ENCODE results near the gene SLC25A36. TPM values are rescaled to one million over a fixed set of nuclear protein-coding genes. Genes with fewer than 3 reads are reported as not detected.
A peak's percentile ranks its signal among the peaks of the same experiment; 100 is the strongest.
"Not testable (repeated sequence)": the region's sequence is repeated elsewhere in the genome, so short reads cannot be mapped to it uniquely, and the experiment has no call there.

Gene SLC25A36
- total RNA-seq, 1 experiment from 2014 or later = 86.8 TPM

- in situ Hi-C loops (cut with HindIII; ENCODE audit: low sequenced_read_pairs) = no loop called here
- no peak for DNase-seq (ENCODE audit: low spot score)
Observed at GRCh38 chr3:140927279-140928069, 14.2 kb upstream of the SLC25A36 start.

GRCh38 chr3:140929446-140929845, 12.2 kb upstream of the SLC25A36 start:
- no peak for DNase-seq (ENCODE audit: low spot score)
- in situ Hi-C loops (cut with HindIII; ENCODE audit: low sequenced_read_pairs) = no loop called here

- no peak for DNase-seq (ENCODE audit: low spot score)
Observed at GRCh38 chr3:140931016-140931454, 10.6 kb upstream of the SLC25A36 start.

GRCh38 chr3:140931801-140932200, 9.8 kb upstream of the SLC25A36 start:
- in situ Hi-C loops (cut with HindIII; ENCODE audit: low sequenced_read_pairs) = no loop called here
- DNase-seq (ENCODE audit: low spot score) = no peak

More at GRCh38 chr3:140931016-140931454, 10.6 kb upstream of the SLC25A36 start:
- in situ Hi-C loops (cut with HindIII; ENCODE audit: low sequenced_read_pairs) = no loop called here

GRCh38 chr3:140933109-140933508, 8.5 kb upstream of the SLC25A36 start:
- in situ Hi-C loops (cut with HindIII; ENCODE audit: low sequenced_read_pairs) = no loop called here

GRCh38 chr3:140933552-140933951, 8.1 kb upstream of the SLC25A36 start:
- DNase-seq (ENCODE audit: low spot score) = no peak
- in situ Hi-C loops (cut with HindIII; ENCODE audit: low sequenced_read_pairs) = no loop called here

More at GRCh38 chr3:140933109-140933508, 8.5 kb upstream of the SLC25A36 start:
- DNase-seq (ENCODE audit: low spot score) = no peak

- in situ Hi-C loops (cut with HindIII; ENCODE audit: low sequenced_read_pairs); DNase-seq (ENCODE audit: low spot score): not testable (repeated sequence)
Observed at GRCh38 chr3:140939305-140939704, 2.3 kb upstream of the SLC25A36 start.

GRCh38 chr3:140941090-140941433, 574 bp upstream of the SLC25A36 start:
- DNase-seq (ENCODE audit: low spot score) = no peak
- in situ Hi-C loops (cut with HindIII; ENCODE audit: low sequenced_read_pairs) = no loop called here

- DNase-seq (ENCODE audit: low spot score) = peak; percentile 59
- in situ Hi-C loops (cut with HindIII; ENCODE audit: low sequenced_read_pairs) = no loop called here
Observed at GRCh38 chr3:140942221-140943104, 827 bp downstream of the SLC25A36 start.

GRCh38 chr3:140943781-140944552, 2.3 kb downstream of the SLC25A36 start:
- no peak for DNase-seq (ENCODE audit: low spot score)
- in situ Hi-C loops (cut with HindIII; ENCODE audit: low sequenced_read_pairs) = no loop called here

- no peak for DNase-seq (ENCODE audit: low spot score)
- in situ Hi-C loops (cut with HindIII; ENCODE audit: low sequenced_read_pairs) = no loop called here
Observed at GRCh38 chr3:140948460-140949249, 7.0 kb downstream of the SLC25A36 start.

- in situ Hi-C loops (cut with HindIII; ENCODE audit: low sequenced_read_pairs) = no loop called here
- no peak for DNase-seq (ENCODE audit: low spot score)
Observed at GRCh38 chr3:140950144-140950543, 8.5 kb downstream of the SLC25A36 start.

GRCh38 chr3:140950863-140951262, 9.2 kb downstream of the SLC25A36 start:
- in situ Hi-C loops (cut with HindIII; ENCODE audit: low sequenced_read_pairs) = no loop called here
- DNase-seq (ENCODE audit: low spot score) = no peak

- DNase-seq (ENCODE audit: low spot score); in situ Hi-C loops (cut with HindIII; ENCODE audit: low sequenced_read_pairs): not testable (repeated sequence)
Observed at GRCh38 chr3:140951750-140952149, 10.1 kb downstream of the SLC25A36 start.

GRCh38 chr3:140953028-140953960, 11.7 kb downstream of the SLC25A36 start:
- DNase-seq (ENCODE audit: low spot score) = no peak
- in situ Hi-C loops (cut with HindIII; ENCODE audit: low sequenced_read_pairs) = no loop called here

GRCh38 chr3:140954576-140954975, 12.9 kb downstream of the SLC25A36 start:
- DNase-seq (ENCODE audit: low spot score) = no peak
- in situ Hi-C loops (cut with HindIII; ENCODE audit: low sequenced_read_pairs) = no loop called here

- DNase-seq (ENCODE audit: low spot score) = no peak
- in situ Hi-C loops (cut with HindIII; ENCODE audit: low sequenced_read_pairs) = no loop called here
Observed at GRCh38 chr3:140955645-140956044, 14.0 kb downstream of the SLC25A36 start.
